Measurements from ENCODE around the gene UNC119B.

DNA sequence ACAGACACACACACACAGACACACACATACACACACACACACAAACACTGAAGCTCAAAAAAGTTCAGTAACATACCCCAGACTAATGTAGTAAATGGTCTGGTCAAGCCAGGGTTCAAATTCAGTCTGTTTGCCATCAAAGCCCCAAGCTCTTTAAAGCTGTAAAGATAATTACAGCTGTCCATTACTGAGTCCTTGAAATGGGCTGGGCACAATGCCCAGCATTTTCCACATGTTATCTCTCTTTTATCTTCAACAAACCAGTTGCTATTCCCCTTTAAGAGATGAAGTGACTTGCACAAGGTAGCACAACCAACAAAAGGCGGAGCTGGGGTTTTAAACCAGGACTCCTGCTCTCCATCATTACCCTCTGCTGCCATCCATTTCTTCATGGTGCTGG lies 7.6 kb upstream of the UNC119B start:
- TF ChIP-seq, protein P1, sequence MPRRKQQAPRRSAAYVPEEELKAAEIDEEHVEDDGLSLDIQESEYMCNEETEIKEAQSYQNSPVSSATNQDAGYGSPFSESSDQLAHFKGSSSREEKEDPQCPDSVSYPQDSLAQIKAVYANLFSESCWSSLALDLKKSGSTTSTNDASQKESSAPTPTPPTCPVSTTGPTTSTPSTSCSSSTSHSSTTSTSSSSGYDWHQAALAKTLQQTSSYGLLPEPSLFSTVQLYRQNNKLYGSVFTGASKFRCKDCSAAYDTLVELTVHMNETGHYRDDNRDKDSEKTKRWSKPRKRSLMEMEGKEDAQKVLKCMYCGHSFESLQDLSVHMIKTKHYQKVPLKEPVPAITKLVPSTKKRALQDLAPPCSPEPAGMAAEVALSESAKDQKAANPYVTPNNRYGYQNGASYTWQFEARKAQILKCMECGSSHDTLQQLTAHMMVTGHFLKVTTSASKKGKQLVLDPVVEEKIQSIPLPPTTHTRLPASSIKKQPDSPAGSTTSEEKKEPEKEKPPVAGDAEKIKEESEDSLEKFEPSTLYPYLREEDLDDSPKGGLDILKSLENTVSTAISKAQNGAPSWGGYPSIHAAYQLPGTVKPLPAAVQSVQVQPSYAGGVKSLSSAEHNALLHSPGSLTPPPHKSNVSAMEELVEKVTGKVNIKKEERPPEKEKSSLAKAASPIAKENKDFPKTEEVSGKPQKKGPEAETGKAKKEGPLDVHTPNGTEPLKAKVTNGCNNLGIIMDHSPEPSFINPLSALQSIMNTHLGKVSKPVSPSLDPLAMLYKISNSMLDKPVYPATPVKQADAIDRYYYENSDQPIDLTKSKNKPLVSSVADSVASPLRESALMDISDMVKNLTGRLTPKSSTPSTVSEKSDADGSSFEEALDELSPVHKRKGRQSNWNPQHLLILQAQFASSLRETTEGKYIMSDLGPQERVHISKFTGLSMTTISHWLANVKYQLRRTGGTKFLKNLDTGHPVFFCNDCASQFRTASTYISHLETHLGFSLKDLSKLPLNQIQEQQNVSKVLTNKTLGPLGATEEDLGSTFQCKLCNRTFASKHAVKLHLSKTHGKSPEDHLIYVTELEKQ (tag by site-specific recombination; IDR thresholded peaks at IDR 0.05; ENCODE audit: borderline replicate concordance): no peak
- TF ChIP-seq, protein P2, sequence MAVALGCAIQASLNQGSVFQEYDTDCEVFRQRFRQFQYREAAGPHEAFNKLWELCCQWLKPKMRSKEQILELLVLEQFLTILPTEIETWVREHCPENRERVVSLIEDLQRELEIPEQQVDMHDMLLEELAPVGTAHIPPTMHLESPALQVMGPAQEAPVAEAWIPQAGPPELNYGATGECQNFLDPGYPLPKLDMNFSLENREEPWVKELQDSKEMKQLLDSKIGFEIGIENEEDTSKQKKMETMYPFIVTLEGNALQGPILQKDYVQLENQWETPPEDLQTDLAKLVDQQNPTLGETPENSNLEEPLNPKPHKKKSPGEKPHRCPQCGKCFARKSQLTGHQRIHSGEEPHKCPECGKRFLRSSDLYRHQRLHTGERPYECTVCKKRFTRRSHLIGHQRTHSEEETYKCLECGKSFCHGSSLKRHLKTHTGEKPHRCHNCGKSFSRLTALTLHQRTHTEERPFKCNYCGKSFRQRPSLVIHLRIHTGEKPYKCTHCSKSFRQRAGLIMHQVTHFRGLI (tag by site-specific recombination; IDR thresholded peaks at IDR 0.05): no peak
- TF ChIP-seq CTCF (tag by site-specific recombination; IDR thresholded peaks at IDR 0.05) (no peak), BCL11A (tag by site-specific recombination; IDR thresholded peaks at IDR 0.05; ENCODE audit: low read depth) (no peak), ZFP37 (tag by site-specific recombination; IDR thresholded peaks at IDR 0.05) (no peak), ZNF266 (tag by site-specific recombination; IDR thresholded peaks at IDR 0.05; ENCODE audit: low read depth) (no peak), ZNF274 (IDR thresholded peaks at IDR 0.05; ENCODE audit: low read length) (no peak), ZNF274 (tag by site-specific recombination; IDR thresholded peaks at IDR 0.05; ENCODE audit: borderline replicate concordance) (no peak), ZNF549 (tag by site-specific recombination; IDR thresholded peaks at IDR 0.05) (no peak)

Measured in HEK293 (cell line).